GM20000 (cell line): Measurements from ENCODE around the gene CCR5.
A peak's percentile ranks its signal among the peaks of the same experiment; 100 is the strongest.
"Not testable (repeated sequence)": the region's sequence is repeated elsewhere in the genome, so short reads cannot be mapped to it uniquely, and the experiment has no call there.

ENCODE experiments used
- DNase-seq: peaks from one replicate; pipeline ENCODE4 v3.0.0; 2012; ENCODE audit warnings: low spot score
- CTCF ChIP-seq: IDR thresholded peaks from 2 replicates; pipeline ENCODE4 v1.5.1; 2012; ENCODE audit warnings: mild to moderate bottlenecking, control low read depth; ENCODE audit errors: extremely low read depth, missing control alignments

CCR5 gene

DNA sequence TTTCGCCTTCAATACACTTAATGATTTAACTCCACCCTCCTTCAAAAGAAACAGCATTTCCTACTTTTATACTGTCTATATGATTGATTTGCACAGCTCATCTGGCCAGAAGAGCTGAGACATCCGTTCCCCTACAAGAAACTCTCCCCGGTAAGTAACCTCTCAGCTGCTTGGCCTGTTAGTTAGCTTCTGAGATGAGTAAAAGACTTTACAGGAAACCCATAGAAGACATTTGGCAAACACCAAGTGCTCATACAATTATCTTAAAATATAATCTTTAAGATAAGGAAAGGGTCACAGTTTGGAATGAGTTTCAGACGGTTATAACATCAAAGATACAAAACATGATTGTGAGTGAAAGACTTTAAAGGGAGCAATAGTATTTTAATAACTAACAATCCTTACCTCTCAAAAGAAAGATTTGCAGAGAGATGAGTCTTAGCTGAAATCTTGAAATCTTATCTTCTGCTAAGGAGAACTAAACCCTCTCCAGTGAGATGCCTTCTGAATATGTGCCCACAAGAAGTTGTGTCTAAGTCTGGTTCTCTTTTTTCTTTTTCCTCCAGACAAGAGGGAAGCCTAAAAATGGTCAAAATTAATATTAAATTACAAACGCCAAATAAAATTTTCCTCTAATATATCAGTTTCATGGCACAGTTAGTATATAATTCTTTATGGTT is at the start of gene CCR5:
TSS of gene CCR5 (plus strand) at position 108 of the 680 bp plus-strand sequence. CDS start 1,957 bp downstream, outside the sequence.
- DNase-seq, result no peak

DNA sequence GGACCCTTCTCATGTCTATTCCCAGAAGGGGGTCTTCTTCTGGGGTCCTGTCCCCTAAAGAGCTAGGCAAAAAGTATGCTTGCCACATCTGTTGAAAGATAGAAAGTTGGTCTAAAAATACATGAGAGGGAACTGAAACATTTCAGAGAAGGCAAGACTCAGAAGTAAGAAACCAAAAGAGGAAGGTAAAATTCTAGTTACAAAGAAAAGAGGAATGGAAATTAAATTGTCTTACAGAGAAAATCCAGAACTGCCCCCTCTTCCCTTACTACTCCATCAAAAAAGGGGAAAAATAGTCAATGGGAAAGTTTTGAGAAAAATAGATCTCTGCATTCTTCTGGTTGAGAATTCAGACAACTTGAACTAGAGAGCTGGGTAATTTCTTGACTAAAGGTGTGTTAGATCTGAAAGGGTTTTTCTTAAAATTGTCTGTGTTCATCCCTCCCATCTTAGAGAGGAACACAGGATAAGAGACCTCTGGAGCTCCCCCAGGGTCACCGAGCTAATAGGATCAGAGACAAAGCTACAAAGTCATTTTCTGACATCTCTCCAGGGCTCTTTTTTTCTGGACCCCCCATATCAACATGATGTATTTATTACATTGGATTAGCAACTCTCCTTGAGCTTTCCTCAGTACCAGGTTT is 49.2 kb upstream of the CCR5 start:
- DNase-seq, result peak; percentile 33

More for the DNA sequence above, at the start of gene CCR5:
- TF ChIP-seq CTCF, result no peak

DNA sequence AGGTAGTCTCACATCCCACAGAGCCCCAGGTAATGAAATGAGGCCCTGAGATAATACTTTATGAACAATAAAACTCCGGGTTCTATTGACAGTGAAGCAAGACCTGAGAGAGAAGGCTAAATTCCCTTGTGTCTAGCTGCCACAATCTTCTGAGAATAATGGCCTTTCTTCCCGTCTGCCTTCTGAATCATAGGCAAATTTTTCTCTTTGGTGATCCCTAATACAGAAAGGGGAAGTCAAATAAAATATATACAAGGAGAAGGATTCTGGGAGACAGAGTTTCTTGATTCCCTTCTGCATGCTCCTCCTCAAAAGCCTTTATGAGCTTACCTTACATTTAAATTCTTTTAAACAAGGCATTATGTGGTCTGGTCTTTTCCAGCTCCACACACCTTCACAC is 46.7 kb upstream of the CCR5 start:
- no peak for TF ChIP-seq CTCF
- no peak for DNase-seq

More for the DNA sequence above, 49.2 kb upstream of the CCR5 start:
- TF ChIP-seq CTCF, result no peak

DNA sequence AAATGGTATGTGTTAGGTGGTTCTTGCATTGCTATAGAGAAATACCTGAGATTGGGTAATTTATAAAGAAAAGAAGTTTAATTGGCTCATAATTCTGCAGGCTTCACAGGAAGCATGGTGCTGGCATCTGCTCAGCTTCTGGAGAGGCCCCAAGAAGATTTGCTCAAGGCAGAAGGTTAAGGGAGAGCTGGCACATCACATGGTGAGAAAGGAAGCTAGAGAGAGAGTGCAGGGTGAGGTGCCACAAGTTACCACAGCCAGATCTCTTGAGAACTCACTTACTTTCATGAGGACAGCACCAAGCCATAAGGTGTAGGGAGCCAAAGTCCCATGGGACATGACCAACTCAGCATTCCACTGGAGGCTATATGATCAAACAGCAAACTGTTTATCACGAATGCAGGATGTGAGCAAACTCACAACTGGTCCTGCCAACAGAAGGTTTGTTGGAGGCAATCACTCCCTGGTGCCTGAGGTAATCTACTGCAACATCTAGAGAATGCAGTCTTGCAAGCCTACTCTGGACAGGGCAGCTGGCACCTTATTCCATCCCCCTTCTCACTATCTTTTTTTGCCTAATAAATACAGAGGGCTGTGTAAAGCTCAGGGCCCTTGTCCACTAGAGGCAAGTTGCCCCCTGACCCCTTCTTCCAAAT is 45.0 kb upstream of the CCR5 start:
- DNase-seq, result no peak
- TF ChIP-seq CTCF, result no peak

GRCh38 chr3:46330676-46331075 is 40.1 kb upstream of the CCR5 start:
- not testable (repeated sequence) for DNase-seq

GRCh38 chr3:46334741-46335478 is 35.8 kb upstream of the CCR5 start:
- TF ChIP-seq CTCF, result no peak
- DNase-seq, result no peak

DNA sequence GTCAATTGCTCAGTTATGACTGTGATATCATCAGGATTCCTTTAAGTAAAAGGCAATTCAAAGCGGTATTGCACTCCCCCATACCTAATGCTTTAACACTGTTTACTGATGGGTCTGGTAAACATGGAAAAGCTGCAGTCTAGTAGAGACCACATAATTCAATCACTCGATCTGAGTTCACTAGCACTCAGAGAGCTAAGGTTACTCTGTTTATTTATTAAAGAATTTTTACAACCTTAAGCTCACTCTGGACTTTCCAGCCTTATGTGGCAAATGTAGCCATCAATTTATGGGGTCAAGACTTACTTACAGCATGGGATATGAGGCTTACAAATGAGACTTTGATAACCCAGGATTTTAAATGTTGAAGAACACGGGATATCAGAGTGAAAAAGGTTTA is 35.2 kb upstream of the CCR5 start:
- no peak for DNase-seq
- no peak for TF ChIP-seq CTCF
